OCI-LY7 (cell line): Measurements from ENCODE around the gene HCRTR1. TPM values are rescaled to one million over a fixed set of nuclear protein-coding genes. Genes with fewer than 3 reads are reported as not detected.

Experiments
- BruUV-seq: library from RNA; stranded (reverse); fragments of 400-500 nt; replicated peaks from 2 replicates; lab custom pipeline; 2021; lab: Mats Ljungman, UMichigan
- CTCF ChIA-PET: fragments of 300-600 bp; sonication (Branson Sonifier 250); formaldehyde crosslinking; loops from one replicate; lab custom pipeline; 2022; ENCODE audit warnings: antibody characterized with exemption; ENCODE audit not compliant: unreplicated experiment; lab: Charles Lee
- POLR2A ChIA-PET: fragments of 300-600 bp; sonication (Branson Sonifier 250); formaldehyde crosslinking; loops from one replicate; lab custom pipeline; 2022; ENCODE audit warnings: antibody characterized with exemption; lab: Charles Lee
- DNase-seq: peaks from one replicate; pipeline ENCODE4 v3.0.0-alpha.2; 2015; ENCODE audit warnings: low spot score
- H2AFZ ChIP-seq: fragments of 200-600 bp; sonication (generic), shearing (Covaris generic); 2 replicates; pipeline ENCODE4 v1.6.1; 2014; ENCODE audit warnings: mild to moderate bottlenecking, antibody characterized with exemption, low read length, moderate library complexity
- H3K27ac ChIP-seq: fragments of 200-600 bp; sonication (generic); 2 replicates; pipeline ENCODE4 v1.5.1; 2014; ENCODE audit warnings: mixed run types, low read depth, mild to moderate bottlenecking, moderate library complexity, low read length, inconsistent platforms; ENCODE audit not compliant: poor library complexity, severe bottlenecking
- H3K36me3 ChIP-seq: fragments of 200-600 bp; sonication (generic); 2 replicates; pipeline ENCODE4 v1.6.1; 2014; ENCODE audit warnings: mild to moderate bottlenecking, antibody characterized with exemption, low read length, moderate library complexity, mixed read lengths; ENCODE audit not compliant: insufficient read depth
- H3K4me1 ChIP-seq: fragments of 200-600 bp; sonication (generic); 2 replicates; pipeline ENCODE4 v1.5.1; 2014; ENCODE audit warnings: mild to moderate bottlenecking, low read length; ENCODE audit not compliant: insufficient read depth, poor library complexity, severe bottlenecking
- H3K4me2 ChIP-seq: fragments of 200-600 bp; sonication (generic); 2 replicates; pipeline ENCODE4 v1.6.1; 2014; ENCODE audit warnings: mild to moderate bottlenecking, low read length
- H3K4me3 ChIP-seq: fragments of 200-600 bp; sonication (generic); 2 replicates; pipeline ENCODE4 v1.5.1; 2014; ENCODE audit warnings: mild to moderate bottlenecking, low read depth, low read length; ENCODE audit not compliant: poor library complexity, severe bottlenecking
- H3K79me2 ChIP-seq: fragments of 200-600 bp; sonication (generic); 2 replicates; pipeline ENCODE4 v1.6.1; 2016; ENCODE audit warnings: low read depth, mild to moderate bottlenecking, low read length, moderate library complexity, mixed read lengths; ENCODE audit not compliant: insufficient read depth
- H3K9me2 ChIP-seq: fragments of 200-600 bp; sonication (generic); 2 replicates; pipeline ENCODE4 v1.6.1; 2016; ENCODE audit warnings: mild to moderate bottlenecking, low read length, mixed read lengths; ENCODE audit not compliant: insufficient read depth
- H3K9me3 ChIP-seq: fragments of 200-600 bp; sonication (generic); 2 replicates; pipeline ENCODE4 v1.6.1; 2014; ENCODE audit warnings: mild to moderate bottlenecking, mixed run types, low read length, mixed read lengths
- H4K20me1 ChIP-seq: fragments of 200-600 bp; sonication (generic); 2 replicates; pipeline ENCODE4 v1.6.1; 2014; ENCODE audit warnings: mild to moderate bottlenecking, antibody characterized with exemption, low read length, moderate library complexity, mixed read lengths; ENCODE audit not compliant: insufficient read depth
- CTCF ChIP-seq: fragments of 200-600 bp; sonication (generic); conservative IDR thresholded peaks from 2 replicates; pipeline ENCODE4 v1.5.1; 2014; ENCODE audit warnings: mild to moderate bottlenecking, antibody characterized with exemption, low read length, moderate library complexity, mixed read lengths
- EZH2phosphoT487 ChIP-seq: fragments of 200-600 bp; sonication (generic); IDR thresholded peaks from 2 replicates; pipeline ENCODE4 v1.6.1; 2018; ENCODE audit warnings: low read depth, borderline replicate concordance, mild to moderate bottlenecking, mixed run types, antibody characterized with exemption, low read length, moderate library complexity, mixed read lengths
- intact Hi-C: fragments of 100-400 bp; cut with micrococcal nuclease; formaldehyde crosslinking; loops from one replicate; pipeline ENCODE4 v1.10.0; 2022; ENCODE audit not compliant: unreplicated experiment
- total RNA-seq, 2 experiments: library from RNA; depleted of rRNA in 1 of 2; stranded (reverse); fragments of >200 nt in 1 of 2; shearing (Covaris generic) in 1 of 2; gene quantifications; 2 replicates each; pipeline ENCODE4 v1.2.3, GENCODE V29; 2014 to 2022

HCRTR1 gene
- total RNA-seq, 2 experiments from 2014 or later, result not detected

- Histone ChIP-seq H4K20me1 (no peaks in the 10 kb centered on the region), H3K9me2 (no peaks in the 10 kb centered on the region), H3K36me3 (peaks cover 10% of the 10 kb centered on the region; the same call in 1 of the 2 replicates), H3K27ac (no peak overlapping the region), H3K4me2 (no peak overlapping the region), H2AFZ (no peak overlapping the region), H3K9me3 (no peaks in the 10 kb centered on the region), H3K4me1 (no peaks in the 10 kb centered on the region), H3K4me3 (no peak overlapping the region), H3K79me2 (no peaks in the 10 kb centered on the region)
- ChIA-PET POLR2A (no interaction called here), CTCF (no interaction called here)
- no TSS peak for BruUV-seq
- intact Hi-C loops, result no loop called here
- TF ChIP-seq CTCF (no peak), EZH2phosphoT487 (no peak)
- DNase-seq, result no peak
Observed at GRCh38 chr1:31623365-31623764, 5.9 kb downstream of the HCRTR1 start.

GRCh38 chr1:31624309-31624708 lies 6.8 kb downstream of the HCRTR1 start:
- no peaks in the 10 kb centered on the region for H4K20me1 ChIP-seq
- TF ChIP-seq EZH2phosphoT487, result no peak
- no peak for TF ChIP-seq CTCF
- peak; percentile 21 for DNase-seq
- H2AFZ ChIP-seq, result no peak overlapping the region
- no peak overlapping the region for H3K27ac ChIP-seq
- H3K9me3 ChIP-seq, result no peaks in the 10 kb centered on the region
- CTCF ChIA-PET, result no interaction called here
- peaks cover 19% of the 10 kb centered on the region; the same call in 1 of the 2 replicates for H3K36me3 ChIP-seq
- intact Hi-C loops, result no loop called here
- BruUV-seq, result no TSS peak
- H3K4me3 ChIP-seq, result no peak overlapping the region
- H3K4me2 ChIP-seq, result no peak overlapping the region
- POLR2A ChIA-PET, result no interaction called here
- no peaks in the 10 kb centered on the region for H3K4me1 ChIP-seq
- no peaks in the 10 kb centered on the region for H3K9me2 ChIP-seq
- H3K79me2 ChIP-seq, result no peaks in the 10 kb centered on the region

- TF ChIP-seq EZH2phosphoT487 (no peak), CTCF (no peak)
- no peak overlapping the region for H3K4me3 ChIP-seq
- H3K79me2 ChIP-seq, result no peaks in the 10 kb centered on the region
- H4K20me1 ChIP-seq, result no peaks in the 10 kb centered on the region
- H2AFZ ChIP-seq, result no peak overlapping the region
- no peak overlapping the region for H3K27ac ChIP-seq
- no peak for DNase-seq
- H3K4me2 ChIP-seq, result no peak overlapping the region
- H3K36me3 ChIP-seq, result peaks cover 25% of the 10 kb centered on the region
- intact Hi-C loops, result no loop called here
- H3K9me3 ChIP-seq, result no peaks in the 10 kb centered on the region
- ChIA-PET POLR2A (no interaction called here), CTCF (no interaction called here)
- H3K4me1 ChIP-seq, result no peaks in the 10 kb centered on the region
- BruUV-seq, result no TSS peak
- H3K9me2 ChIP-seq, result no peaks in the 10 kb centered on the region
Observed at GRCh38 chr1:31624731-31625514, 7.4 kb downstream of the HCRTR1 start.
